HCT116 (cell line): ENCODE data around the gene RNF144B. TPM values are rescaled to one million over a fixed set of nuclear protein-coding genes. Genes with fewer than 3 reads are reported as not detected.

Experiments used
- ATAC-seq: fragments of 200-7000 bp; cut with Tn5 transposase; 2 replicates; pipeline ENCODE4 v1.9.1; 2020; ENCODE audit warnings: mild to moderate bottlenecking, moderate library complexity
- BruUV-seq: library from RNA; stranded (reverse); fragments of 400-500 nt; replicated peaks from 2 replicates; lab custom pipeline; 2021; lab: Mats Ljungman, UMichigan
- CTCF ChIA-PET: fragments of 300-600 bp; sonication (Branson Sonifier 250); formaldehyde crosslinking; loops from one replicate; lab custom pipeline; 2021; ENCODE audit warnings: antibody characterized with exemption; lab: Charles Lee
- POLR2A ChIA-PET: fragments of 300-600, 350-600 bp; sonication (Branson Sonifier 250); formaldehyde crosslinking; loops from one replicate; lab custom pipeline; 2021; ENCODE audit warnings: antibody characterized with exemption; lab: Charles Lee
- RAD21 ChIA-PET, 2 experiments: fragments of 300-600 bp; sonication (Branson Sonifier 250); formaldehyde crosslinking; loops; one replicate each; lab custom pipeline; 2023; ENCODE audit warnings: low total read pairs in 2 of 2; ENCODE audit not compliant: uncharacterized antibody in 2 of 2, unreplicated experiment in 2 of 2, low non-redundant PET in 1 of 2; lab: Charles Lee
- DNase-seq: peaks from one replicate; pipeline ENCODE4 v3.0.0-alpha.2; 2010; ENCODE audit warnings: low read depth, low spot score
- H2AFZ ChIP-seq: fragments of 200-600 bp; shearing (Covaris generic), sonication (generic); 2 replicates; pipeline ENCODE4 v1.6.1; 2017; ENCODE audit warnings: low read depth, mixed run types, mixed read lengths, antibody characterized with exemption, low read length; ENCODE audit not compliant: poor library complexity, severe bottlenecking
- H3K27ac ChIP-seq: 2 replicates; pipeline ENCODE4 v1.5.1; 2012; ENCODE audit warnings: low read depth, low read length
- H3K27me3 ChIP-seq: fragments of 200-600 bp; sonication (generic); 2 replicates; pipeline ENCODE4 v1.6.1; 2016; ENCODE audit warnings: mixed run types, low read length, mixed read lengths; ENCODE audit not compliant: insufficient read depth
- H3K36me3 ChIP-seq, 2 experiments: fragments of 200-500 bp in 1 of 2; fragments of 200-600 bp in 1 of 2; sonication (Bioruptor generic) in 1 of 2; sonication (generic) in 1 of 2; 2 replicates each; pipeline versions ENCODE4 v1.5.1 to v1.6.1; 2014 to 2016; ENCODE audit warnings: low read length in 2 of 2, inconsistent platforms in 1 of 2, mixed read lengths in 1 of 2, mixed run types in 1 of 2; ENCODE audit not compliant: insufficient read depth in 2 of 2, control insufficient read depth in 1 of 2
- H3K4me1 ChIP-seq, 2 experiments: fragments of 200-600 bp in 1 of 2; sonication (generic) in 1 of 2; 2 replicates each; pipeline versions ENCODE4 v1.5.1 to v1.6.1; 2012 to 2017; ENCODE audit warnings: low read length in 2 of 2, inconsistent platforms in 1 of 2, mild to moderate bottlenecking in 1 of 2, mixed read lengths in 1 of 2, mixed run types in 1 of 2, moderate library complexity in 1 of 2; ENCODE audit not compliant: insufficient read depth in 2 of 2, control insufficient read depth in 1 of 2
- H3K4me2 ChIP-seq: fragments of 200-600 bp; sonication (generic); 2 replicates; pipeline ENCODE4 v1.6.1; 2017; ENCODE audit warnings: mixed run types, low read length, mixed read lengths
- H3K4me3 ChIP-seq, 2 experiments: fragments of 200-600 bp in 1 of 2; sonication (generic) in 1 of 2; replicated peaks in 1 of 2; 2 replicates each; pipeline ENCODE4 v1.5.1; 2011 to 2016; ENCODE audit warnings: low read length in 2 of 2, control low read depth in 1 of 2, low read depth in 1 of 2, mild to moderate bottlenecking in 1 of 2, mixed read lengths in 1 of 2, mixed run types in 1 of 2
- H3K79me2 ChIP-seq: fragments of 200-600 bp; sonication (generic); 2 replicates; pipeline ENCODE4 v1.6.1; 2017; ENCODE audit warnings: mild to moderate bottlenecking, mixed run types, low read length, moderate library complexity, mixed read lengths; ENCODE audit not compliant: insufficient read depth
- H3K9ac ChIP-seq: fragments of 200-600 bp; sonication (generic); 2 replicates; pipeline ENCODE4 v1.6.1; 2016; ENCODE audit warnings: low read length, mixed read lengths
- H3K9me2 ChIP-seq: fragments of 200-600 bp; sonication (generic), shearing (Covaris generic); 2 replicates; pipeline ENCODE4 v1.6.1; 2017; ENCODE audit warnings: mixed run types, mild to moderate bottlenecking, moderate library complexity; ENCODE audit not compliant: insufficient read depth
- H3K9me3 ChIP-seq, 2 experiments: fragments of 200-500 bp in 1 of 2; fragments of 200-600 bp in 1 of 2; sonication (Bioruptor generic) in 1 of 2; sonication (generic) in 1 of 2; 2 replicates each; pipeline ENCODE4 v1.6.1; 2014 to 2017; ENCODE audit warnings: low read length in 2 of 2, mixed read lengths in 2 of 2, inconsistent platforms in 1 of 2, low read depth in 1 of 2, mild to moderate bottlenecking in 1 of 2, mixed run types in 1 of 2, moderate library complexity in 1 of 2; ENCODE audit not compliant: control insufficient read depth in 1 of 2, insufficient read depth in 1 of 2
- H4K20me1 ChIP-seq: fragments of 200-600 bp; sonication (generic), shearing (Covaris generic); 2 replicates; pipeline ENCODE4 v1.6.1; 2017; ENCODE audit warnings: mixed run types, mild to moderate bottlenecking, moderate library complexity; ENCODE audit not compliant: insufficient read depth
- CBX3 ChIP-seq: IDR thresholded peaks from 2 replicates; pipeline ENCODE4 v1.6.1; 2012; ENCODE audit warnings: low read depth
- EGR1 ChIP-seq: IDR thresholded peaks from 2 replicates; pipeline ENCODE4 v1.6.1; 2012; ENCODE audit warnings: low read depth
- EZH2phosphoT487 ChIP-seq: fragments of 200-600 bp; IDR thresholded peaks from 2 replicates; pipeline ENCODE4 v1.6.1; 2018; ENCODE audit warnings: antibody characterized with exemption, borderline replicate concordance
- JUND ChIP-seq: IDR thresholded peaks from 2 replicates; pipeline ENCODE4 v1.6.1; 2012
- MAX ChIP-seq: IDR thresholded peaks from 2 replicates; pipeline ENCODE4 v1.6.1; 2012
- POLR2A ChIP-seq: IDR thresholded peaks from 2 replicates; pipeline ENCODE4 v1.7.0; 2011; ENCODE audit warnings: borderline replicate concordance; ENCODE audit not compliant: insufficient read depth, insufficient read length; ENCODE audit errors: extremely low read depth
- POLR2AphosphoS5 ChIP-seq: IDR thresholded peaks from 2 replicates; pipeline ENCODE4 v1.6.1; 2011; ENCODE audit warnings: mild to moderate bottlenecking, low read depth, low read length, moderate library complexity
- REST ChIP-seq: IDR thresholded peaks from 2 replicates; pipeline ENCODE4 v1.6.1; 2012; ENCODE audit warnings: low read depth
- SIN3A ChIP-seq: IDR thresholded peaks from 2 replicates; pipeline ENCODE4 v1.6.1; 2012; ENCODE audit warnings: low read depth
- SRF ChIP-seq: IDR thresholded peaks from 2 replicates; pipeline ENCODE4 v1.6.1; 2012; ENCODE audit warnings: low read depth
- TCF7L2 ChIP-seq: IDR thresholded peaks from 2 replicates; pipeline ENCODE4 v1.7.0; 2011; ENCODE audit warnings: borderline replicate concordance, inconsistent platforms; ENCODE audit not compliant: insufficient read depth, insufficient read length; ENCODE audit errors: extremely low read depth
- YY1 ChIP-seq: IDR thresholded peaks from 2 replicates; pipeline ENCODE4 v1.6.1; 2011; ENCODE audit warnings: low read length, low read depth, moderate library complexity, mild to moderate bottlenecking; ENCODE audit not compliant: insufficient replicate concordance; ENCODE audit errors: extremely low read depth
- ZFX ChIP-seq: fragments of 450-650 bp; IDR thresholded peaks from 2 replicates; pipeline ENCODE4 v1.6.1; 2017
- intact Hi-C: fragments of 100-400 bp; cut with micrococcal nuclease; formaldehyde crosslinking; loops from 2 replicates; pipeline ENCODE4 v1.10.0; 2022
- total RNA-seq: library from RNA; stranded (reverse); gene quantifications from one replicate; pipeline ENCODE4 v1.2.1, GENCODE V29; 2021; ENCODE audit not compliant: unreplicated experiment
- TF ChIP-seq, protein P1 (sequence below): IDR thresholded peaks from 2 replicates; pipeline ENCODE4 v1.6.1; 2012

Gene RNF144B
- total RNA-seq, 1 experiment from 2014 or later, result 2.1 TPM

DNA sequence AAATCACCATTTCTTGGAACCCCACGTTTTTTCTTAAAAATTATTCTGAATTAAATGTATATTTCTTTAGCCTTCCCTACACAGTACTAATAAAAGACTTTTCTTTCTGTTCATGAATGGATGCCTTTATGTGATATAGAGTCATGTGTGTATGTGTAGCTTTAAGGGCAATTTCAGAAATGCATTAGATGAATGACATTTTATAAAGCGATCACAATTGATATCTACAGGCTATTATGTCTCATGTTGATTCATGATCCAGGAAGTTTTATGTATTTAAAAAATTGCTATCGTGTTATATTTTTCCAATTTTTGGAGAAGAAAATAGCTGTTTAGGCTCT is 81.3 kb downstream of the RNF144B start:
- TF ChIP-seq EGR1, result no peak
- no peak overlapping the region for H3K9ac ChIP-seq
- ChIA-PET POLR2A (no interaction called here), CTCF (no interaction called here), RAD21 (no interaction called here)
- no peak overlapping the region for H3K27ac ChIP-seq
- H3K4me3 ChIP-seq, result no peak overlapping the region
- H4K20me1 ChIP-seq, result no peaks in the 10 kb centered on the region
- ATAC-seq (no peak), DNase-seq (no peak)
- no peaks in the 10 kb centered on the region for H3K79me2 ChIP-seq
- H3K36me3 ChIP-seq, result no peaks in the 10 kb centered on the region
- no peaks in the 10 kb centered on the region for H3K9me2 ChIP-seq
- H3K4me2 ChIP-seq, result no peak overlapping the region
- no peaks in the 10 kb centered on the region for H3K9me3 ChIP-seq
- H2AFZ ChIP-seq, result no peak overlapping the region
- intact Hi-C loops, result no loop called here
- H3K27me3 ChIP-seq, result no peaks in the 10 kb centered on the region
- no TSS peak for BruUV-seq
- no peaks in the 10 kb centered on the region for H3K4me1 ChIP-seq

DNA sequence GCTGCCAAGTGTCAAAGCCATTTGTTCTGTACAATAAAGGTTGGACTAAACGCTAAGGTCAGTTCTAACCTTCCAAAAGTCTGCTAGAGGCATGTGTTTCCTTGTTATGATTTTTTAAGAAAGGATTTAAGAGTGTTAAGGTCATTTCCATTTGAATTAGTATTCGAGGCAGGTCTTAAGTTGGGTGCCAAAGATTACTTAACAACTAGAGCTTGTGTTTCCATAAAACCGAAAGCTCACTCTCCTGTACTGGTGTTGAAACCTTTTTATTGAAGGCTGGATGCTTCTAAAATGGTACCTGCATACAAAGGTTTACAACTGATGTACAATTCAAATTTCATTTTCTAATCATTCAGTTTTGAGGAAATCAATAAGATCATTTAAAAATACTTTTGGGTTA is 82.4 kb downstream of the RNF144B start:
- H3K9me3 ChIP-seq, result no peaks in the 10 kb centered on the region
- ATAC-seq, result no peak
- no peak for DNase-seq
- POLR2A ChIA-PET, result no interaction called here
- CTCF ChIA-PET, result no interaction called here
- H3K9ac ChIP-seq, result no peak overlapping the region
- no peaks in the 10 kb centered on the region for H4K20me1 ChIP-seq
- RAD21 ChIA-PET, result no interaction called here
- no peak overlapping the region for H3K4me3 ChIP-seq
- H3K4me1 ChIP-seq, result no peaks in the 10 kb centered on the region
- H3K4me2 ChIP-seq, result no peak overlapping the region
- H3K27me3 ChIP-seq, result no peaks in the 10 kb centered on the region
- no peak overlapping the region for H3K27ac ChIP-seq
- H3K79me2 ChIP-seq, result no peaks in the 10 kb centered on the region
- no peaks in the 10 kb centered on the region for H3K9me2 ChIP-seq
- no TSS peak for BruUV-seq
- no peak overlapping the region for H2AFZ ChIP-seq
- TF ChIP-seq ZFX (no peak), POLR2A (no peak), EZH2phosphoT487 (no peak), MAX (no peak), SIN3A (no peak), EGR1 (no peak), YY1 (no peak), REST (no peak), SRF (no peak), CBX3 (no peak), JUND (no peak), POLR2AphosphoS5 (no peak), TCF7L2 (no peak)
- TF ChIP-seq, protein P1, sequence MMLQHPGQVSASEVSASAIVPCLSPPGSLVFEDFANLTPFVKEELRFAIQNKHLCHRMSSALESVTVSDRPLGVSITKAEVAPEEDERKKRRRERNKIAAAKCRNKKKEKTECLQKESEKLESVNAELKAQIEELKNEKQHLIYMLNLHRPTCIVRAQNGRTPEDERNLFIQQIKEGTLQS, result no peak
- intact Hi-C loops, result no loop called here
- H3K36me3 ChIP-seq, result no peaks in the 10 kb centered on the region
